ENCODE measurements around the gene ZNF560.

DNA sequence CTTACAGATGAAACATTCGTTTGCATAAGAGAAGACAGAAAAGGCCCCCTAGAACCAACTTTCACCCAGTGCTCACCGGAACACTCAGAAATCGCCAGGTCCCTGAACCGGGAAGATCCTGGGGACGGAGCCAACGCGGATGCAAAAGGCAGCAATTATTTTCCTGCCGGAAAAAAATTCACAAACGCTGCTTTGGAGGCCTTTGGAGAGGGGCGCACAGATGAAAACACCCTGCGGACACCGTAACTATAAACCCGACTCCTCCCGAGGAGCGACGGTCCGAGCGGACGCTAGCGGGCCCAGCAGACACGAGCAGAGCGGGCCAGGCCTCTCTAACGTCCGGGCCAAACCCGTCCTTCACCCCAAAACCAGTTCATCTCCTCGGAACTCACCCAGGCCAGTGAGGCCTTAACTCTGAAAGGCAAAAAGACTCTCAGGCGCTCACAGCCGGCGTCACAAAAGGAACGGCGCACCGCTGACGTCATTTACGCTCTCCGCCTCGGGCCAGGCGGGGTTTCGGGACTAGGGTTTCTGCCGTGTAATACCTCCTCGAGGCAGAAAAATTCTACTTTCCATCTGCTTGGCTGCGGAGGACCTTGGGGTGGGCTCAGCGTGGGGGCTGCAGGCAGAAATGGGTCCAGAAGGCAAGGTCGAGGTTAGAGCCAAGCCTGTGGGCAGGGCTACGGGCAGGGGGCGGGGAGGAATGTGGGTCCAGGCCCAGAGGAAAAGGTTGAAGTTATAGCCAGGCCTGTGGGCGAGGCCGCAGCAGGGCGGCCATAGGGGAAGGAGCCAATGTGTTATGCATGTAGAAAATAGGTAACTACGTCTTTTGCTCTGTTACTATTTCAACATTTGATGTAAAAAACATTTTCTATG is 40.0 kb upstream of the ZNF560 start, which contains the start of gene ZNF426:
- TF ChIP-seq, protein P1, sequence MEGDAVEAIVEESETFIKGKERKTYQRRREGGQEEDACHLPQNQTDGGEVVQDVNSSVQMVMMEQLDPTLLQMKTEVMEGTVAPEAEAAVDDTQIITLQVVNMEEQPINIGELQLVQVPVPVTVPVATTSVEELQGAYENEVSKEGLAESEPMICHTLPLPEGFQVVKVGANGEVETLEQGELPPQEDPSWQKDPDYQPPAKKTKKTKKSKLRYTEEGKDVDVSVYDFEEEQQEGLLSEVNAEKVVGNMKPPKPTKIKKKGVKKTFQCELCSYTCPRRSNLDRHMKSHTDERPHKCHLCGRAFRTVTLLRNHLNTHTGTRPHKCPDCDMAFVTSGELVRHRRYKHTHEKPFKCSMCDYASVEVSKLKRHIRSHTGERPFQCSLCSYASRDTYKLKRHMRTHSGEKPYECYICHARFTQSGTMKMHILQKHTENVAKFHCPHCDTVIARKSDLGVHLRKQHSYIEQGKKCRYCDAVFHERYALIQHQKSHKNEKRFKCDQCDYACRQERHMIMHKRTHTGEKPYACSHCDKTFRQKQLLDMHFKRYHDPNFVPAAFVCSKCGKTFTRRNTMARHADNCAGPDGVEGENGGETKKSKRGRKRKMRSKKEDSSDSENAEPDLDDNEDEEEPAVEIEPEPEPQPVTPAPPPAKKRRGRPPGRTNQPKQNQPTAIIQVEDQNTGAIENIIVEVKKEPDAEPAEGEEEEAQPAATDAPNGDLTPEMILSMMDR (IDR thresholded peaks at IDR 0.05): peak in 1 of 4 experiments; percentile 11
- TF ChIP-seq EP300 (IDR thresholded peaks at IDR 0.05) (no peak), POLR2AphosphoS5 (IDR thresholded peaks at IDR 0.05) (peak; percentile 69), POLR2A (IDR thresholded peaks at IDR 0.05) (peak; percentile 21 to 35)

Measured in gastroesophageal sphincter (tissue), 3 donors.